GM13976 (cell line): Measurements from ENCODE around the gene RUNX2.
A peak's percentile ranks its signal among the peaks of the same experiment; 100 is the strongest.

Experiments used
- DNase-seq: peaks from one replicate; pipeline ENCODE4 v3.0.0; 2012; ENCODE audit warnings: low spot score
- in situ Hi-C: fragments of 300-500 bp; cut with MboI; formaldehyde crosslinking; loops from one replicate; pipeline ENCODE4 v1.12.0; 2022; ENCODE audit warnings: low sequenced_read_pairs, mixed read lengths, inconsistent platforms; ENCODE audit not compliant: unreplicated experiment
- TF ChIP-seq, protein P1 (sequence below): IDR thresholded peaks from 2 replicates; pipeline ENCODE4 v1.5.1; 2012; ENCODE audit warnings: borderline replicate concordance, mild to moderate bottlenecking; ENCODE audit not compliant: insufficient read depth; ENCODE audit errors: extremely low read depth, missing control alignments, control extremely low read depth

RUNX2 gene

DNA sequence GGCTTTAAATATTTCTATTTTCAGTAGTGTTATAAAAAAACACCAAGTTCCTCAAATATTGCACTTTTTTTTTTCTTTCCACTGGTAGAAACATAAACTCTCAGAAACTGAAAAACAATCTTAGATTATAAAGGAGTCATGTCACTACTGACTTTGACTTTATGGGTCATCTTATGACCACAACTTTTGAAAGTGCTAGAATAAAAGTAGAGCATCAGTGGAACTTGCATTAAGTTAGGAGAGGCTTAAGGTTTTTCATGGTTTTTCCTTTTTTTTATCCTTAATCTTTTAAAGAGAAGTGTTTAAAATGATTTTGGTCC, 106.2 kb downstream of the RUNX2 start:
- in situ Hi-C loops, result loop anchor here (25.0 kb wide), 1 partner anchor 278 kb away; no protein-coding TSS in a partner anchor
- no peak for DNase-seq
- TF ChIP-seq, protein P1, sequence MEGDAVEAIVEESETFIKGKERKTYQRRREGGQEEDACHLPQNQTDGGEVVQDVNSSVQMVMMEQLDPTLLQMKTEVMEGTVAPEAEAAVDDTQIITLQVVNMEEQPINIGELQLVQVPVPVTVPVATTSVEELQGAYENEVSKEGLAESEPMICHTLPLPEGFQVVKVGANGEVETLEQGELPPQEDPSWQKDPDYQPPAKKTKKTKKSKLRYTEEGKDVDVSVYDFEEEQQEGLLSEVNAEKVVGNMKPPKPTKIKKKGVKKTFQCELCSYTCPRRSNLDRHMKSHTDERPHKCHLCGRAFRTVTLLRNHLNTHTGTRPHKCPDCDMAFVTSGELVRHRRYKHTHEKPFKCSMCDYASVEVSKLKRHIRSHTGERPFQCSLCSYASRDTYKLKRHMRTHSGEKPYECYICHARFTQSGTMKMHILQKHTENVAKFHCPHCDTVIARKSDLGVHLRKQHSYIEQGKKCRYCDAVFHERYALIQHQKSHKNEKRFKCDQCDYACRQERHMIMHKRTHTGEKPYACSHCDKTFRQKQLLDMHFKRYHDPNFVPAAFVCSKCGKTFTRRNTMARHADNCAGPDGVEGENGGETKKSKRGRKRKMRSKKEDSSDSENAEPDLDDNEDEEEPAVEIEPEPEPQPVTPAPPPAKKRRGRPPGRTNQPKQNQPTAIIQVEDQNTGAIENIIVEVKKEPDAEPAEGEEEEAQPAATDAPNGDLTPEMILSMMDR, result no peak

DNA sequence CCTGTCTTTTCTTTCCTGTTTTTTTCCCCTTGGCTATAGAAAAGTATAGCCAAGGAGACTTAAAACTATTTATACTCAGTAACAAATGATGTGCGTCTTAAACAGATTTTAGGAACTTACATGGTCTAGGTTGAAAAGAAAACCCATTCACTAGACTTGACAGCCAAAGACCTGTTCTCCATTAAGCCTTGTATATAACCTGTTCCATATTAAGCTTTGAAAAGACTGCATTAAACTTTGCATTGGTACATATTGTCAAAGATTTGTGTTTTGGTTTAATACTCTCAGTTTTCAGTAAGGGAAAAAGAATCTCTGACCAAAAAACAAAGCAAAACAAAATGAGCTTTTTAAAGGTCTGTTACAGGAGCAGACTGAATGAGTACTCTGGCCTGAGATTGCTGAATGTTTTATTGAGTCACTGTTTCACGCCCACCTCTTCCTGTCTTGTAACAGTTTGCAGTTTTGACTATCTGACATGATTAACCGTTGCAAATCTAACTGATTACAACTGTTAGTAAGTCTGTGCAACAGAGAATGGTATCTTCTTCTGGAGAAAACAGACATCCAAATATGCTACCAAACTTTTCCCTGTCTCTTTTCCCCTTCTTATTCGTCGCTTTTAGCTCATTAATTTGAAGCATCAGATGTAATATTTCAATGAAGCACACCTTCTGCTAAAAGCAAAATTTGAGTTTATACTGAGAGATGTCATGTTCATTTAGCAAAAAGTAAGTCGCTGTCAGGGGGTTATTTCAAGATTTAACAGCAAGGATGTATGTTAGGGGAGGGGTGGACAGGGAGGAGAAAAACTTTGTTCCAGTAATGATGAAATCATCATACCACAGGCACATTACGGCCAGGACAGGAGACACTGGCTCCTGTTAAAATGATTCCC, 108.7 kb downstream of the RUNX2 start:
- TF ChIP-seq, protein P1, result no peak
- in situ Hi-C loops, result loop anchor here (25.0 kb wide), 1 partner anchor 276 kb away; no protein-coding TSS in a partner anchor
- peak; percentile 36 for DNase-seq

DNA sequence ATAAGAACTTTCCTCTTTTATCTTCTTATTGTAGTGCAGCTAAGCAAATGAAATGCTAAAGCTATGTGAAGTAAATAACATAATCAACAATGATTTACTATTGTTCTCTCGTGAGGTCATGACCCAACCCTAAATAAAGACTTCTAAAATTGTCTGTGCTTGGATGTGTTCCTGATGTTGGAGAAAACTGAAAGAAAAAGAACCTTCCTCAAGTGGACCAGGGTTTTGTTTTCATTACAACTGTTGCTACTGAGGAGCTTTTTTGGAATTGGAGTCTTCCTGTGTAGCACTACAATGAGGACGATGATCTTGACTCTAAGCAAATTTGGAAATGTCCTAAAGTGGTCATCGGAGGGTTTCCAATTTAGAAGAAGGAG, 109.3 kb downstream of the RUNX2 start:
- TF ChIP-seq, protein P1, result no peak
- no peak for DNase-seq
- in situ Hi-C loops, result loop anchor here (25.0 kb wide), 1 partner anchor 275 kb away; no protein-coding TSS in a partner anchor

DNA sequence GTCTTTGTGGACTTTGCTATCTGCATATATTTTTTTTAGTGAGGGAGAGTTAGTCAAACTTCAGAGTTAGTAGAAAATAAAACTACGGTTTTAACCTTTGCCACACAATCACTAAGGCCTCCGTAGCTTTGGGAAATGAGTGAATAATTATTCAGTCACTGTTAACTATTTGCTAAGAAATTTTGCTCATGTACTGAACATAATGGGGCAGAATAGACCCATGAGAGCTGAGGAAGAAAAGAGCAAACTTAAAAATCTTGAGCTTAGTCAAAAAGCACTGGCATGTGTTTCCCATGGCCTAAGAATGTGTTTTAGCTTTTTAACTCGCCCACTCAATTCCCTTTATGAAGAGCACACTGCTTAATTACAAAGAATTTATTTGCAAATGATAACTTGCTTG, 110.0 kb downstream of the RUNX2 start:
- no peak for DNase-seq
- TF ChIP-seq, protein P1, result no peak
- in situ Hi-C loops, result loop anchor here (25.0 kb wide), 1 partner anchor 274 kb away; no protein-coding TSS in a partner anchor

DNA sequence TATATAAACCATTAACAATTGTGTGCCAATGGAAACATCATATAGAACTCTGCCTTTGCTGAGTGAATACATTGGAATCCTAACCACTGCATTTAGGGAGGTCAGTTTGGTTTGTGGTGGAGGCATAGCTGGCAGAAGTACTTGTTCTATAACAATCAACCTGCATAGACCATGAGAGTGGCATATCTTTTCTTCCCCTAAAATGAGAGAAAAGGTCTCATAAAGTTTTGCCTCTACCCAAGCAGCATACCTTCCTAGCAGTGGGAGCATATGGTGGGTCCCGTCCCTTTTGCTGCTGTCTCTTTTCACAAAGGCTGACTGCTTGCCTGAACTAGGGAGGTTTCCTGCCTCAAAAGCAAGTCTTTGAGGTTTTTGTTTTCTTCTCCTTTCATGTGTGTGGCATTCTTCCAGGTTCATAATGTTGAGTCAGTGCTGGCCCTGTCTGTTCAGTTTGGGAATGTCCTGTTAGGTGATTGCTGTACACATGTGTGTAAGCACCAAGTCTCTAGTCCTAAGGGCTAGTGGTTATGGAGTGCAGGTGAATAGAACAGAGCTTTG, 110.8 kb downstream of the RUNX2 start:
- in situ Hi-C loops, result loop anchor here (25.0 kb wide), 1 partner anchor 273 kb away; no protein-coding TSS in a partner anchor
- DNase-seq, result no peak
- TF ChIP-seq, protein P1, result no peak

DNA sequence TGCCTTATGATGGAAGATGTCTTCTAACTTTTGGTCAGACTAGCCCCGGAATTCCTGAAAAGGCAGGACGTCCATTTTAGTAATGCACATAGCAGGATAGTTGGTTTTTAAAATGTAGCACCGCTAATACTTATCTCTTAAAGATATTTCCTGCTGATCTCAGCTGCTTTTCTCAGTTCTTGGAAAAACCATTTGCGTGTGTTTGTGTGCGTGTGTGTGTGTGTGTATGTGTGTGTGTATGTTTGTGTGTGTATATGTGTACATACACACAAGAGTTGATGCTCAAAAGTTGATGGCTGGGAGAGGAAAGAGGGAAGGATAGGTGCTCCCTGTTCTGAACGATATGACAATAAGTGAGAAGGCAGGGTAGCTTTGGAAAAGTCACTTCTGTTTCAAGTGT, 111.3 kb downstream of the RUNX2 start:
- in situ Hi-C loops, result loop anchor here (25.0 kb wide), 1 partner anchor 273 kb away; no protein-coding TSS in a partner anchor

More for the DNA sequence above, 111.3 kb downstream of the RUNX2 start:
- TF ChIP-seq, protein P1, result no peak
- DNase-seq, result no peak
